Endothelial cell (in vitro differentiated cells): ENCODE measurements around the gene IL1RAPL2. TPM values are rescaled to one million over a fixed set of nuclear protein-coding genes. Genes with fewer than 3 reads are reported as not detected.

Experiments
- DNase-seq: peaks from one replicate; pipeline ENCODE4 v3.0.0; 2021; ENCODE audit warnings: low spot score
- H3K27ac Mint-ChIP-seq: one replicate; pipeline ENCODE4 v1.8.0; 2021; ENCODE audit warnings: mixed read lengths, inconsistent platforms; ENCODE audit not compliant: unreplicated experiment
- H3K27me3 Mint-ChIP-seq: one replicate; pipeline ENCODE4 v1.8.0; 2021; ENCODE audit warnings: mild to moderate bottlenecking, moderate library complexity, mixed read lengths, inconsistent platforms; ENCODE audit not compliant: unreplicated experiment
- H3K36me3 Mint-ChIP-seq: one replicate; pipeline ENCODE4 v1.8.0; 2021; ENCODE audit warnings: mild to moderate bottlenecking, low read depth, mixed read lengths, inconsistent platforms; ENCODE audit not compliant: unreplicated experiment
- H3K4me1 Mint-ChIP-seq: one replicate; pipeline ENCODE4 v1.8.0; 2021; ENCODE audit warnings: mild to moderate bottlenecking, mixed read lengths, inconsistent platforms; ENCODE audit not compliant: unreplicated experiment
- H3K4me3 Mint-ChIP-seq: one replicate; pipeline ENCODE4 v1.8.0; 2021; ENCODE audit warnings: mild to moderate bottlenecking, mixed read lengths, inconsistent platforms; ENCODE audit not compliant: unreplicated experiment
- H3K9me3 Mint-ChIP-seq: one replicate; pipeline ENCODE4 v1.8.0; 2021; ENCODE audit warnings: mixed read lengths, inconsistent platforms; ENCODE audit not compliant: unreplicated experiment
- CTCF ChIP-seq: fragments of 200-600 bp; sonication (generic); IDR thresholded peaks from one replicate; pipeline ENCODE4 v1.5.0; 2021; ENCODE audit warnings: antibody characterized with exemption; ENCODE audit not compliant: unreplicated experiment
- total RNA-seq: library from RNA; stranded (reverse); fragmentation: NEBNext Ultra II Directional; extraction: Animal tissue kit (Norgen Biotek cat#: 25700); gene quantifications from one replicate; pipeline ENCODE4 v1.2.1, GENCODE V29; 2021; ENCODE audit not compliant: unreplicated experiment

The IL1RAPL2 gene
- total RNA-seq, 1 donor from 2014 or later: 0.51 TPM

GRCh38 chrX:105609530-105609929, 1043.5 kb downstream of the IL1RAPL2 start:
- Mint-ChIP-seq H3K36me3 (no peaks in the 10 kb centered on the region), H3K9me3 (no peaks in the 10 kb centered on the region), H3K27ac (no peak overlapping the region), H3K4me1 (no peaks in the 10 kb centered on the region), H3K27me3 (no peaks in the 10 kb centered on the region), H3K4me3 (no peak overlapping the region)
- no peak for DNase-seq
- TF ChIP-seq CTCF: no peak

- DNase-seq: no peak
- no peak for TF ChIP-seq CTCF
- no peaks in the 10 kb centered on the region for H3K27me3 Mint-ChIP-seq
- H3K4me3 Mint-ChIP-seq: no peak overlapping the region
- no peak overlapping the region for H3K27ac Mint-ChIP-seq
- H3K36me3 Mint-ChIP-seq: no peaks in the 10 kb centered on the region
- no peaks in the 10 kb centered on the region for H3K9me3 Mint-ChIP-seq
- no peaks in the 10 kb centered on the region for H3K4me1 Mint-ChIP-seq
Measured at GRCh38 chrX:105610411-105610810, 1044.4 kb downstream of the IL1RAPL2 start.

GRCh38 chrX:105618393-105619101, 1052.5 kb downstream of the IL1RAPL2 start:
- peaks cover 1% of the 10 kb centered on the region for H3K27me3 Mint-ChIP-seq
- H3K9me3 Mint-ChIP-seq: peaks cover 5% of the 10 kb centered on the region
- no peak for DNase-seq
- no peak overlapping the region for H3K4me3 Mint-ChIP-seq
- no peaks in the 10 kb centered on the region for H3K4me1 Mint-ChIP-seq
- no peak for TF ChIP-seq CTCF
- no peak overlapping the region for H3K27ac Mint-ChIP-seq
- no peaks in the 10 kb centered on the region for H3K36me3 Mint-ChIP-seq

GRCh38 chrX:105634180-105634579, 1068.2 kb downstream of the IL1RAPL2 start:
- Mint-ChIP-seq H3K9me3 (peaks cover 4% of the 10 kb centered on the region), H3K36me3 (no peaks in the 10 kb centered on the region), H3K4me1 (no peaks in the 10 kb centered on the region), H3K27me3 (no peaks in the 10 kb centered on the region), H3K4me3 (no peak overlapping the region), H3K27ac (no peak overlapping the region)
- no peak for DNase-seq
- TF ChIP-seq CTCF: no peak

- H3K9me3 Mint-ChIP-seq: peaks cover 4% of the 10 kb centered on the region
- H3K4me1 Mint-ChIP-seq: no peaks in the 10 kb centered on the region
- no peaks in the 10 kb centered on the region for H3K27me3 Mint-ChIP-seq
- H3K27ac Mint-ChIP-seq: no peak overlapping the region
- no peak for TF ChIP-seq CTCF
- H3K4me3 Mint-ChIP-seq: no peak overlapping the region
- H3K36me3 Mint-ChIP-seq: no peaks in the 10 kb centered on the region
- no peak for DNase-seq
Measured at GRCh38 chrX:105635794-105636193, 1069.8 kb downstream of the IL1RAPL2 start.
